ENCODE measurements around the gene TBC1D22A.

DNA sequence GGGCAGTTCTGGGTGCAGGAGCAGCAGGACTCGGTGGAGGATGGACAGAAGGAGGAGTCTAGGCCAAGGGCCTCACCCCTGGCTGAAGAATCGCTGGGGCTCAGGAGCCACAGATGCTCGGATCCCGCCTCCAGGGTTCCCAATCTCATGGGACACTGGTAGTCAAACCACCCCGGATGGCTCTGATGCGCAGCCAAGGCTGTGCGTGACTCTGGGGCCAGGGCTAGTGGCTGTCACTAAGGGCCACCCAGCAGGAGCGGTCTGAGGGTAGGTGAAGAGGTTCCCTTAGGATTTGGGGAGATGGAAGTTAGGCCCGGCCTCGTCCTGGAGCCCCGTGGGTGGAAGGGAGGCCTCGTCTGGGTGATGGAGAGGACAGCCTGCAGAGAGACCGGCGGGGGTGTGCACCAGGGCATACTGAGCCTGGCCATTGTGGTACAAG is 300.6 kb downstream of the TBC1D22A start:
- TF ChIP-seq, protein P1, sequence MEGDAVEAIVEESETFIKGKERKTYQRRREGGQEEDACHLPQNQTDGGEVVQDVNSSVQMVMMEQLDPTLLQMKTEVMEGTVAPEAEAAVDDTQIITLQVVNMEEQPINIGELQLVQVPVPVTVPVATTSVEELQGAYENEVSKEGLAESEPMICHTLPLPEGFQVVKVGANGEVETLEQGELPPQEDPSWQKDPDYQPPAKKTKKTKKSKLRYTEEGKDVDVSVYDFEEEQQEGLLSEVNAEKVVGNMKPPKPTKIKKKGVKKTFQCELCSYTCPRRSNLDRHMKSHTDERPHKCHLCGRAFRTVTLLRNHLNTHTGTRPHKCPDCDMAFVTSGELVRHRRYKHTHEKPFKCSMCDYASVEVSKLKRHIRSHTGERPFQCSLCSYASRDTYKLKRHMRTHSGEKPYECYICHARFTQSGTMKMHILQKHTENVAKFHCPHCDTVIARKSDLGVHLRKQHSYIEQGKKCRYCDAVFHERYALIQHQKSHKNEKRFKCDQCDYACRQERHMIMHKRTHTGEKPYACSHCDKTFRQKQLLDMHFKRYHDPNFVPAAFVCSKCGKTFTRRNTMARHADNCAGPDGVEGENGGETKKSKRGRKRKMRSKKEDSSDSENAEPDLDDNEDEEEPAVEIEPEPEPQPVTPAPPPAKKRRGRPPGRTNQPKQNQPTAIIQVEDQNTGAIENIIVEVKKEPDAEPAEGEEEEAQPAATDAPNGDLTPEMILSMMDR (IDR thresholded peaks at IDR 0.05), result no peak
- TF ChIP-seq POLR2A (IDR thresholded peaks at IDR 0.05), result no peak

Data from Peyer's patch (tissue), 4 donors.